ENCODE data around the gene GID8. TPM values are rescaled to one million over a fixed set of nuclear protein-coding genes. Genes with fewer than 3 reads are reported as not detected.

Gene GID8
- total RNA-seq, 1 donor: 31.9 TPM

DNA sequence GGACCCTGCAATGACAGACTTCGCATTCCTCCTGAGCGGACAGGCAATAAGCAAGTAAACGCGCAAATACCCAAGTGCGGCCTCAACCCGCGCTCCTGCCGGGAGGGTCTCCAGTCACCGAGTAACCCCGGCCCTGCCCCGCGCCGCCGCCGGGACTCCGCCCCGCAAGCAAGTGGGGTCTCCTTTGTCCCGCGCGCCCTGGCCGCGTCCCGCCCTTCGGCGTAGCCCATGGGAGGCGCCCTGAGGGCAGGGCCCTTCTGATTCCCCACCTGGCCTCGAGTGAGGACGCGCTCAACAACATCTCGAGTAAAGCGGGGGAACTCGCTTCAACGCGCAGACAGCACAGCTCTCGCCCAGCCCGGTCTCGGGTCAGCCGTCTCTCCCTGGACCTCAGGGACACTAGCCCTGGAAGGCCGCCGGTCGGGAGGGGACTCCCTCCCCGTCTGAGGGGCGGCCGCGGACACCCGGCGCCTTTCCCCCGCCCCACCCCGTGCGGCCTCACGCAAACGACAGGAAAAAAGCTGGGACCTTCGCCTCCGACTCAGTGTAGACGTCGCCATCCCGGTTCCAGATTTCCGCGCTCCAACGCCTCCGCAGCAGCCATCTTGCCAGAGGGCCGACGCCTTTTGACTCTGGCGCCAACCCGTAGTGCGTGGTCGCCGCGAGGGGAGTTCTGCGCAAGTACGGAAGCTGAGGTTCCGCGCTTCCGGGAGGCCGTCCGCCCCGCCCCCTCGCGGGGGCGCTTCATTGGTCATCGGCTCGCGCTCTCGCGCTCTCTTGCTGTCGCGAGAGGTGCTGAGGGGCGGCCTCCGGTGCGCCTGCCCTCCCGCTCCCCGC lies 461 bp upstream of the GID8 start:
- Histone ChIP-seq H3K4me1 (ENCODE audit: insufficient read depth, low read length) (peaks cover 41% of the 10 kb centered on the region), H3K9me3 (ENCODE audit: low read depth, low read length) (no peaks in the 10 kb centered on the region), H3K4me3 (ENCODE audit: low read length) (peak overlapping the region; percentile 82), H3K27me3 (ENCODE audit: insufficient read depth, low read length) (no peaks in the 10 kb centered on the region)

DNA sequence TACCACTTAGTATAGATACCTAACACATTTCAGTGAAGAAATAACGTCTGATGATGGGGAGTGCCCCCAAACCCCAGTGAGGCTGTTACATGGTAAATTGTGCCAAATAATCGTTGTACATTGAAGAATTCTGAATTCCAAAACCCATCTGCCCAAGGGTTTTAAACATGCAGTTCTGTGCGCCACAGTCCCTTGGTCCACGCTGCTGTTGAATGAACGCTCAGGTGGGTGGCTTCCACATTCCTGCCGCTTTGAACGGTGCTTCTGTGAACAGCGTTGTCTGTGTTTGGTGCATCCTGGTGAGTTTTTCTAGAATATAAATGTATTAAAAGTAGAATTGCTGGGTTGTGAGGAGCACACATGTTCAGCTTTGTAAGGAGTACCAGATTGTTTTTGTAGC lies 2.9 kb downstream of the GID8 start:
- Histone ChIP-seq H3K27me3 (ENCODE audit: insufficient read depth, low read length) (no peaks in the 10 kb centered on the region), H3K9me3 (ENCODE audit: low read depth, low read length) (no peaks in the 10 kb centered on the region), H3K4me1 (ENCODE audit: insufficient read depth, low read length) (peaks cover 30% of the 10 kb centered on the region), H3K4me3 (ENCODE audit: low read length) (no peak overlapping the region)

DNA sequence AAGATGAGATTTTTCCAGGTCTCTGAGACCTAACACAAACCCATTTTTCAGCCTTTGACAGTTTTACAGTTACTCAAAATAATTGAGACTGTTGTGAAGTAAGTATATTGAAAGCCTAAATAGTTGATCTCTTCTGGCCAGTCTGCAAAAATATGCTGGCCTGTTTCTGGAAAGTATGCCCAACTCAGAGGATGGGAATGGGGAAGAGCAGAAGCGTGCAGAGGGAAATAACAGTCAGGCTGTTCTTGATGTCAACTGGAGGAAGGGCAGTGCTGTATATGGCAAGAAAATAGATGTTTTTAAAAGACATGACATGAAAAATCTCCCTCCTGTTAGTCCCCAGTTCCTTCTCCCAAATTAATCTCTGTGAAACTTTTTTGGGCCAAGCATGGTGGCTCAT lies 3.8 kb downstream of the GID8 start:
- H3K4me3 ChIP-seq (ENCODE audit: low read length): no peak overlapping the region
- H3K9me3 ChIP-seq (ENCODE audit: low read depth, low read length): no peaks in the 10 kb centered on the region
- no peaks in the 10 kb centered on the region for H3K27me3 ChIP-seq (ENCODE audit: insufficient read depth, low read length)
- H3K4me1 ChIP-seq (ENCODE audit: insufficient read depth, low read length): peaks cover 21% of the 10 kb centered on the region

DNA sequence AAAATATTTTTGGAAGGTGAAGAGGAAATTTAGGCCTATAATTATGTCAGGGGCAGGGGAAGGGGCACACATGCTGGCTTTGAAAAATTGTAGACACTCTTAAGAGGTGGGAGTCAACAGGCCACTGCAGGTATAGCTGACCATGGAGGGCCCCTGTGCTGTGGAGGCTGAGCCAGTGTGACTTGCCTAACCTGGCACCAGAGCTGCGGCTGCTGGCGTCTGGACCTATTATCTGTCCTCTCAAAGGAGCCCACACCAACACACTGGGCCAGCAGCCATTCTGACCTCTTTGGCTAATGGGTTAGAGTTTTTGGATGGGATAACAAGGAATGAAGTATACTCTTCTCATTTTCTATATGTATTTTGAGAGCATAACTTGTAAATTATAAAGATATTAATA lies 4.5 kb downstream of the GID8 start:
- peaks cover 15% of the 10 kb centered on the region for H3K4me1 ChIP-seq (ENCODE audit: insufficient read depth, low read length)
- H3K27me3 ChIP-seq (ENCODE audit: insufficient read depth, low read length): no peaks in the 10 kb centered on the region
- no peaks in the 10 kb centered on the region for H3K9me3 ChIP-seq (ENCODE audit: low read depth, low read length)
- no peak overlapping the region for H3K4me3 ChIP-seq (ENCODE audit: low read length)

DNA sequence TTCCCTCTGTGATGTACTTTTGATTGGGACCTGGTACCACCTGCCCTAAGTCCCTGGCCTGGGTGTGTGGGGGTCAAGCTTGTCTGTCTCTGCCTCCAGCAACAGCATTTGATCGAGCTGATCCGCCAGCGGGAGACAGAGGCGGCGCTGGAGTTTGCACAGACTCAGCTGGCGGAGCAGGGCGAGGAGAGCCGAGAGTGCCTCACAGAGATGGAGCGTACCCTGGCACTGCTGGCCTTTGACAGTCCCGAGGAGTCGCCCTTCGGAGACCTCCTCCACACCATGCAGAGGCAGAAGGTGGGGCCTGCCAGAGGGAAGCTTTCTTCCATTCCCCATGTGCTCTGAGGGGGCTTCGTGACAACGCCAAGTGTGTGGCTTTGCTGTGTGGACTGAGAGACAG lies 5.4 kb downstream of the GID8 start:
- Histone ChIP-seq H3K4me1 (ENCODE audit: insufficient read depth, low read length) (peaks cover 15% of the 10 kb centered on the region), H3K4me3 (ENCODE audit: low read length) (no peak overlapping the region), H3K27me3 (ENCODE audit: insufficient read depth, low read length) (no peaks in the 10 kb centered on the region), H3K9me3 (ENCODE audit: low read depth, low read length) (no peaks in the 10 kb centered on the region)

DNA sequence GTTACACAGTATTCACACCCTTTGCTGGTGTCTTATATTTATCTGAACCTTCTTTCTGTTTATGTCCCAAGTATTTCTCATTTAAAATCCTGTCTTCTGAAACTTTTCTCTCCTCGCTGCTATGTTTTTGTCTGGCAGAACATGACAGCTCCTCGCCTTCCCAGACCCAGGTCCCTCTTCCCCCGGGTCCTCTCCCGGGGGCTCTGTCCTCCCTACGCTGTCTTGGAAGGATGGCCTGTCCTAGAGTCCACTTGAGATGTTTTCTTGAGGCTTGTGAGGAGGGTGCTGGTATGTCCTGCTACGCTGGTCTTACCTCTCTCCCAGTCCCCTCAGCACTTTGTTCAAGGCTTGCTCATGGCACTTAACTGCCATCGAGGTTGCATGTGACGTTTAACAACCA lies 6.2 kb downstream of the GID8 start:
- H3K27me3 ChIP-seq (ENCODE audit: insufficient read depth, low read length): no peaks in the 10 kb centered on the region
- no peaks in the 10 kb centered on the region for H3K9me3 ChIP-seq (ENCODE audit: low read depth, low read length)
- peaks cover 8% of the 10 kb centered on the region for H3K4me1 ChIP-seq (ENCODE audit: insufficient read depth, low read length)
- no peak overlapping the region for H3K4me3 ChIP-seq (ENCODE audit: low read length)

DNA sequence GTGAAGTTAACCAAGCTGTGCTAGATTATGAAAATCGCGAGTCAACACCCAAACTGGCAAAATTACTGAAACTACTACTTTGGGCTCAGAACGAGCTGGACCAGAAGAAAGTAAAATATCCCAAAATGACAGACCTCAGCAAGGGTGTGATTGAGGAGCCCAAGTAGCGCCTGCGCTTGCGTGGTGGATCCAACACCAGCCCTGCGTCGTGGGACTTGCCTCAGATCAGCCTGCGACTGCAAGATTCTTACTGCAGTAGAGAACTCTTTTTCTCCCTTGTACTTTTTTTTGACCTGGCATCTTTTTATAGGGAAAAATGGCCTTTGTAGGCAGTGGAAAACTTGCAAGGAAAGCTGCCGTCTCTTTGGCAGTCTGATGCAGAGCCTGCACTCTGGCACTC lies 6.8 kb downstream of the GID8 start:
- Histone ChIP-seq H3K27me3 (ENCODE audit: insufficient read depth, low read length) (no peaks in the 10 kb centered on the region), H3K4me1 (ENCODE audit: insufficient read depth, low read length) (peaks cover 2% of the 10 kb centered on the region), H3K9me3 (ENCODE audit: low read depth, low read length) (no peaks in the 10 kb centered on the region)

DNA sequence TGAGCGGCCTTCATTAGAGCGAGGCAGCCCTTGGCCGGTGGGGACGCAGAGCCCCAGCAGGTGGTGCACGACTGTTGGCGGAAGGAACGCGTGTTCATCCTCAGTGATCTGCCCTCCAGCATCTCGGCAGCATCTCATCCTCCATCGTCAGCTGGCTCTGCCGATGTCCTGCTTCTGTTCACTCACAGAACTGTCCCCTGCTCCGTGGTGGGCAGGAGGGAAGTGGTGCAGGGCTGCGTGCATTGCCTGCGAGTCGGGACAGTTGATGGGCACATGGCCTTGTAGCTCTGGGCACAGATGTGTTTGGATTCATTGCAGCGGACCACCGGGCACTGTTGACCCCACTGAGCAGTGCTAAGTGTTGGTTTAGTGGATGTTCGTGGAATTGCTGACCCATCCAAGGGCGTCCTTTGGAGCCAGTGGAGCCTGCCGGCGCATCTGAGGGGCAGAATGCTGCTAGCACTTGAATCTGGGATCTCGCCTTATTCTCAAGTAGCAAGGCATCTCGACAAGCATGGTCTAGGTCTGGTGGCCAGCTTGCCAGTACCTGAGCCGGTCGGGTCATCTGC lies 7.9 kb downstream of the GID8 start:
- Histone ChIP-seq H3K27me3 (ENCODE audit: insufficient read depth, low read length) (no peaks in the 10 kb centered on the region), H3K4me3 (ENCODE audit: low read length) (no peak overlapping the region), H3K9me3 (ENCODE audit: low read depth, low read length) (no peaks in the 10 kb centered on the region), H3K4me1 (ENCODE audit: insufficient read depth, low read length) (no peaks in the 10 kb centered on the region)

More for the DNA sequence above, 6.8 kb downstream of the GID8 start:
- no peak overlapping the region for H3K4me3 ChIP-seq (ENCODE audit: low read length)

DNA sequence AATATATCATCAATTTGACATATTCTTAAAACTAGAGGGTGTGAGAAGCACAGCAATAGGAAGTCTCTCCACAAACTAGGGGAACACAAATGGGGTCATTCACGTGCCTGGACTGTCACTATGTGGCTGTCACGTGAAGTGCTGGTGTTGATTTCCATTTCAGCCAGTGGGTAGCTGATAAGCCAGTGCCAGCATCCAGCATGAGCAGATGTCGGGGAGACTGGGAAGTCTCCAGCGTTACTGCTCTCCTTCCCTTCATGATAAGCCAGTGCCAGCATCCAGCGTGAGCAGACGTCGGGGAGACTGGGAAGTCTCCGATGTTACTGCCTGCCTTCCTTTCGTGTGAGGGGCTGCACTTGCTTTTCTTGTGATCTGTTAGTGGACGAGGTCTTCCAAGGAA lies 9.0 kb downstream of the GID8 start:
- Histone ChIP-seq H3K4me1 (ENCODE audit: insufficient read depth, low read length) (peaks cover 7% of the 10 kb centered on the region), H3K4me3 (ENCODE audit: low read length) (no peak overlapping the region), H3K9me3 (ENCODE audit: low read depth, low read length) (no peaks in the 10 kb centered on the region), H3K27me3 (ENCODE audit: insufficient read depth, low read length) (no peaks in the 10 kb centered on the region)

DNA sequence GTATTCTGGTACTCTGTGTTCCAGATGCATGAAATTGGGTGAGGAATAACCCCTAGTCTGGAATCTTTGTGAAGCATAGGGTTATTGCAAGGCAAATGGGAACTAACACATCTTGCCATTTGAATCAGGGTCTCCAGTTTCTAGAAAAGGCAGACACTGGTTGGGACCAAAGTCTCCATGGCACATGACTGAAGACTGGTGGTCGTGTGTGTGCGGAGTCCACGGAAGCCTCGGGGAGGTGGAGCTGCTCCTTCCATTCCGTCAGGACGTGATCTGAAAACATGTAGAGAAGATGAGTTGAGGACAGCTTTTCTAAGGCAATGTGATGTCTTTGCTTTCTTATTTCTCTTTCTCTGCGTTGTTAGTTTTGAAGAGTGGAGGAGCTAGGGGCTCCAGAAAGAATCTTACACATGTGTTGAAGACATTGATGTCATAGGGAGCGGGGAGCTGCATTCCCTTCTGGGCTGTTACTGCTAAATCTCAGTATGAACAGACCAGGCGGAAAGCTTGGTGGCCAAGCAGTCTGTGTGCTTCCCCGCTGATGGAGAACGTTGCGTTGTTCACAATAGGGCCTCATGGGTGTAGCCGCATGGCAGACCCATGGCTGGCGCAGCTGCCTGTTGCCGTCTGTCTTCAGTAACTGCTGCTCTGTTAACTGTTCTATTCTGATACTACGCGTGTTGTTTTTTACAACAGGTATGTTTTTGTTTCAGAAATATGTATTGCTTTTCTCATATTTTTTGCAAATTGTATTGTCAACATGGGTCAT lies 9.8 kb downstream of the GID8 start:
- H3K4me1 ChIP-seq (ENCODE audit: insufficient read depth, low read length): peaks cover 13% of the 10 kb centered on the region

DNA sequence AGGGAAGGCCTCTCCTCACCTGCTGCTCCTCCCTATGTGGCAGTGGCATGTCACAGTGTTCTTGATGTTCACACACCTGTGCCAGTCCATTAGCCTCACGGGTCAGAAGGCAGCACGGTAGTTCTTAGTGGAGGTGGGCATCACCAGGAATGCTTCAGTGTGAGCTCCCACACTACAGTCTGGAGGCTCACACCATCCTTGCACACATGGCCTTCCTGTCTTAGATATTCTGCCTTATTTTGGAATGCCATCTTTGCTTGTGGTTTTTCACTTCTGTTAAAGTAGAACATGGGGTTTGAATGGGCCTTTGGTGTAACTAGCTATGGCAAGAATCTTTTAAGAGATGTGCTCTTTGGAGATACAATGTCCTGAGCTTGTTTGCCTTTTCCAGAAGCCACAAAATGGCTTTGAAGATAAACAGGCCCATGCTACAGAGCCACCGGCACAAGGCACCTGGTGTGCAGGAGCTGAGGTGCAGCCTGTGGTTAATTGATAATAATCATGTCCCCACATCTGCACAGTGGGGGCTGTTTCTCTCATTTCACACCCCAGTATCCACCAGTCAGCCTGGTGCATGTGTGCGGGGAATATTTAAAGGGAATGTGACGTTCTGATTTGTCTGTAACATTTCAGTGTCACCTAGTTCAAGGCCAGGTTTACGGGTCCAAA lies 11.3 kb downstream of the GID8 start:
- Histone ChIP-seq H3K9me3 (ENCODE audit: low read depth, low read length) (no peaks in the 10 kb centered on the region), H3K27me3 (ENCODE audit: insufficient read depth, low read length) (no peaks in the 10 kb centered on the region), H3K4me3 (ENCODE audit: low read length) (no peak overlapping the region), H3K4me1 (ENCODE audit: insufficient read depth, low read length) (peaks cover 28% of the 10 kb centered on the region)

More for the DNA sequence above, 9.8 kb downstream of the GID8 start:
- no peaks in the 10 kb centered on the region for H3K9me3 ChIP-seq (ENCODE audit: low read depth, low read length)
- H3K4me3 ChIP-seq (ENCODE audit: low read length): no peak overlapping the region
- H3K27me3 ChIP-seq (ENCODE audit: insufficient read depth, low read length): no peaks in the 10 kb centered on the region

DNA sequence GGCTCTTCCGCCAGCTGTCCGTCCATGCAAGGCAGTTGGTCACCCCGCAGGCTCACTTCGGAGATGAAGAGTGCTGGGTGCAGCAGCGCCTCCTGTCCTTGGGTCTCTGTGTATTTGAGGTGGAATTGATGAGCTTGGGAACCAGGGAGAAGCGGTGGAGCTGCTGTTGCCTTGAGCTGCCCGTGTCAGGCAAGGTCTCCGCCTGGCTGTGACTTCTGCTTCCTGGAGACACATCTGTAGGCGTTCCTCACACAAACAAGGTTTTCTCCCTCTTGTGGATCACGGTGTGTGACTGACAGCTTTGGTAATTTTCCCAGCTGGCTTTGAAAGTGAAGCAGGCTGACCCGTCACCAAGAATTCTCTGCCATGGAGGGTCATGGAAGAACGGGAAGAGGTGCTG lies 12.0 kb downstream of the GID8 start:
- Histone ChIP-seq H3K27me3 (ENCODE audit: insufficient read depth, low read length) (no peaks in the 10 kb centered on the region), H3K9me3 (ENCODE audit: low read depth, low read length) (no peaks in the 10 kb centered on the region), H3K4me3 (ENCODE audit: low read length) (no peak overlapping the region), H3K4me1 (ENCODE audit: insufficient read depth, low read length) (peaks cover 35% of the 10 kb centered on the region)

DNA sequence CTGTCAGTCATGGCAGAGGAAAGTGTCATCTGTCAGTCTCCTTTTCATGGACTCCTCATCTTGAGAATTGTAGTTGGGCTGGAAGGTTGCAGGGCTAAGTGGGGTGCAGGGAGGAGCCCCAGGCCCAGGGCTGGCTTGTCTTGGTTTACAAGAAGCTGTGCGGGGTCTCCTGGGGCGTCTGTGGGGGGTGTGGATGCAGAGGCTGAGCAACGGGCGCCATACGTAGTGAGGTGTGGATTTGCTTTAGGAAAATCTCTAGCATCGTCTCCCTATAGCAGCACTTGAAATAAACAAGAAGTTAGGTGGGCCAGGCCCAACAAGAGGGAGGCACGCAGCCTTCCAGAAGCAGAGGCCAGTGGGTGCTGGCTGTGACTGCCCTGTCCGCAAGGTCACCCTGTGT lies 12.8 kb downstream of the GID8 start:
- Histone ChIP-seq H3K27me3 (ENCODE audit: insufficient read depth, low read length) (no peaks in the 10 kb centered on the region), H3K9me3 (ENCODE audit: low read depth, low read length) (no peaks in the 10 kb centered on the region), H3K4me1 (ENCODE audit: insufficient read depth, low read length) (peaks cover 37% of the 10 kb centered on the region), H3K4me3 (ENCODE audit: low read length) (no peak overlapping the region)

DNA sequence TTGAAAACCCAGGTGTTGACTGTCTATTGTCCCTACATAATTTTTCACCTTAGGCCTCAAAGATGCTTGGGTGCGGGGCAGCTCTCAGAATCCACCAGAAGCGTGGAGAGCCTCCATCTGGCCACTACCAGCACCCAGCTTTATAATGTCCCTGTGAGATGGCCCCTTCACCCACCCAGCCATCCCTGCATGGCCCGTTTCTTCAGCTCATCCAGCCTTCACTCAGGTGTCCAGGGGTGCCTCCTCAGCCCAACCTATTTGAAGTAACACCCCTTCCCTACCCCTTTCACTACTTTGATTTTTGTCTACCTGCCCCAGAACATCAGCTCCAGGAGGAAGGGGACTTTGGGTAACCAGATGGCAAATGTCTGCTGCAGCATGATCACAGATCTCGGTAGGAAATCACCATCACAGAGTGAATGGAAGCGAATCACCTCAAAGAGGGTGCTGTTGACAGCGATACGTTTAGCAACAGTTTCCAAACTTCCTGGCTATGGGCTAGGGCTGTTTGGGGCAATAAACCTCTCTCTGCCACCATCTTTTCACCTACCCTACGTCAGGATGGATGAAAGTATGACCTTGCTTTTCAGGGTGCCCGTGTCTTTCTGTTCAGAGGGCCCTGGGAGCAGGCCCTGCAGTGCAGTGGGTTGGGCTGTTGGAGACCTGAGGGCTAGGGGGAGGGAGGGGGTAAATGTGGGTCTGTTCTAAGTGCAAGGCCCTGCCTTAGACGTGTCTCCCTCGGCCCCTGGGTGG lies 13.4 kb downstream of the GID8 start:
- no peak overlapping the region for H3K4me3 ChIP-seq (ENCODE audit: low read length)
- H3K4me1 ChIP-seq (ENCODE audit: insufficient read depth, low read length): peaks cover 37% of the 10 kb centered on the region
- no peaks in the 10 kb centered on the region for H3K9me3 ChIP-seq (ENCODE audit: low read depth, low read length)
- H3K27me3 ChIP-seq (ENCODE audit: insufficient read depth, low read length): no peaks in the 10 kb centered on the region

All from mononuclear cell (primary cell).